ENCODE results near the gene GLUL.

GLUL gene

DNA sequence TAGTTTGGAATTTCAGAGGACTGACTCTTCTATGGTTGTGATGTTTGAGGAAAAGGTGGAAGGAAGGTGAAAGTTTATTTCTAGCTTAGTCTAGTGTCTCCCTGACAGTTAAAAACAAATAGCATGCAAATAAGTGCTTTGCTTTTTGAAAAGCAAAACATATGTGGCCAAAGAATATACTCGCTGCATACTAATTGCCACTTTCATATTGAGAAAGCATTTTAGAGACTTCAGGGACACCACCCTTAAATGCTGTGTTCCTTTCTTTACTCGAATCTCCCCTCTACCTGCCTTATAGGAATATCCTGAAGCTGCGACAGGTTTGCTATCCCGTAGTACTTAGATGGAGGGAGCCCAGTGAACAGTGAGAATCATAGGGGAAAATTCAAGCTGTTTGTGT lies 23.2 kb downstream of the GLUL start:
- no peak for DNase-seq (ENCODE audit: extremely low read depth, low read depth)
- no peak for TF ChIP-seq CTCF (IDR thresholded peaks at IDR 0.05; ENCODE audit: low read depth, low read length)

DNA sequence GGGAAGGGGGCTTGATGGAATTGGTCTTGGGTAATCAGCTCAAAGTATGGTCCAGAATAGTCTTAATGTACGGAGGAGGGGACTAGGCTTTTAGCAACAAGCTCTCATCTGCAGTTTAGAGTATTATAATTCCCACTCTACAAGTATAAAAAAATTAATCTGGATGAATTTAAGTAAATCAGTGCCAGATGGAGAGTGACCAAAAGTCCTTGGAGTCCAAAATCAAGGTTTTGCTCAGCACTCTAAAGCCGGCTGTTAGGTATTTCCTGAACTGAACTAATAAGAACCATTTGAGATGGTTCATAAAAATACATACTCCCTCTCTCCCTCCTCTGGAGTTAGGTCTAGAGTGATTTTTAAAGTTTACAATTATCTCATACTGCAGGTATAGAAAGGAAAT lies 23.7 kb downstream of the GLUL start:
- DNase-seq (ENCODE audit: extremely low read depth, low read depth) = no peak
- TF ChIP-seq CTCF (IDR thresholded peaks at IDR 0.05; ENCODE audit: low read depth, low read length) = no peak

DNA sequence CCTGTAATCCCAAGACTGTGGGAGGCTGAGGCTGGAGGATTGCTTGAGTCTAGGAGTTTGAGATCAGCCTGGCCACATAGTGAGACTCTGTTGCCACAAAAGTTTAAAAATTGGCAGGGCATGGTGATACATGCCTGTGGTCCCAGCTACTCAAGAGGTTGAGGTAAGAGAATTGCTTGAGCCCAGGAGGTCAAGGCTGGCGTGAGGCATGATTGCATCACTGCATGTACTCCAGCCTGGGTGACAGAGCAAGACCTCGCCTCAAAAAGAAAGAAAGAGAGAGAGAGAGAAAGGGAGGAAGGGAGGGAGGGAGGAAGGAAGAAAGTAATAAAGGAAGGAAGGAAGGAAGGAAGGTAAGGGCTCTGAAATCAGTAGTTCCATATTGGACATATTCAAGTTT lies 25.0 kb downstream of the GLUL start:
- no peak for TF ChIP-seq CTCF (IDR thresholded peaks at IDR 0.05; ENCODE audit: low read depth, low read length)
- DNase-seq (ENCODE audit: extremely low read depth, low read depth) = no peak

DNA sequence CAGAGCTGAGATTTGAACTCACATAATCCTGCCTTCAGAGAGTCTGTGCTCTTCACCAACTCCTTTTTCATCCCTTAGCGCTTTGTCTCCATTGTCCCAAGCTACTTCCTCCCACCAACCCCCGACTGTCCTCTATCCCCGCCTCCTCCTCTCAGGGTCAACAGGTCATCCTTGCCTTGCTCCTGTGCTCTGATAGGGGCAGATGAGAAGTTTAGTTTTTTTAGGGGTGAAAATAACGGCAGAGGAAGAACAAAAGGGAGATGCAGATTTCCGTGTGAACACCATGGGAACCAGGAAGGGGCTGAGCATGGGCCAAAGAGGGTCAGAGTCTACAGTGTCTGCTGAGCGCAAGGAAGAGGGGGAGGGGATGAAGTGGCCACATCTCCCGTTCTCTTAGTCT lies 31.9 kb downstream of the GLUL start:
- DNase-seq (ENCODE audit: extremely low read depth, low read depth) = no peak
- TF ChIP-seq CTCF (IDR thresholded peaks at IDR 0.05; ENCODE audit: low read depth, low read length) = no peak

- no peak for TF ChIP-seq CTCF (IDR thresholded peaks at IDR 0.05; ENCODE audit: low read depth, low read length)
- DNase-seq (ENCODE audit: extremely low read depth, low read depth) = no peak
Observed at GRCh38 chr1:182357913-182358312, 33.7 kb downstream of the GLUL start.

GRCh38 chr1:182357171-182357570 lies 34.4 kb downstream of the GLUL start:
- no peak for TF ChIP-seq CTCF (IDR thresholded peaks at IDR 0.05; ENCODE audit: low read depth, low read length)
- DNase-seq (ENCODE audit: extremely low read depth, low read depth) = no peak

DNA sequence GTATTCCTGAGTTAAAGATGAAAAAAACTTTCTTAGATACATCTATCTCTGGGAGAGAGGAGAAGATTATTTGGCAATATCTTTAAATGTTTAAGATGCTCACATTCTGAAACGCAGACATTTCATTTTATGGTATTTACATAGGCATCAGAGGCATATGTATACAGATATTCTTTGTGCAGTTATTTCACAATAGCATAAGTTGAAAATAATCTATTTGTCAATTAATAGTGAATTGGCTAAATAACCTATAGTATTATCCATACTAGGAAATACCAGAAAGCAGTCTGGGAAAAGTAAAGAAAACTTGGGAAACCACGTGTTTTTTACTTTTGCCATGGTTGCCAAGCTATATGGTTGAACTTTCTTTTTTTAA lies 35.9 kb downstream of the GLUL start:
- TF ChIP-seq CTCF (IDR thresholded peaks at IDR 0.05; ENCODE audit: low read depth, low read length) = no peak
- DNase-seq (ENCODE audit: extremely low read depth, low read depth) = no peak
